ENCODE results near the gene ESYT3. TPM values are rescaled to one million over a fixed set of nuclear protein-coding genes. Genes with fewer than 3 reads are reported as not detected.

ESYT3 gene
- total RNA-seq, 1 experiment from 2014 or later: 6.4 TPM

GRCh38 chr3:138432576-138433240 lies 1.7 kb upstream of the ESYT3 start:
- CTCF ChIA-PET: no interaction called here
- BruUV-seq (replicated peaks): no TSS peak
- TF ChIP-seq EZH2 (IDR thresholded peaks at IDR 0.05; ENCODE audit: low read depth) (no peak), CTCF (conservative IDR thresholded peaks at IDR 0.05) (no peak)

GRCh38 chr3:138433892-138434275 lies 532 bp upstream of the ESYT3 start:
- DNase-seq: no peak
- Histone ChIP-seq H3K9me3 (ENCODE audit: insufficient read depth, low read depth) (peaks cover 6% of the 10 kb centered on the region; the same call in 1 of the 2 replicates), H2AFZ (0 out of 2 replicates have a peak overlapping the region, but pooled peaks have one; percentile 99), H3K9me2 (ENCODE audit: insufficient read depth) (no peaks in the 10 kb centered on the region), H3F3A (ENCODE audit: insufficient read depth, low read depth) (peaks cover 8% of the 10 kb centered on the region), H4K20me1 (ENCODE audit: insufficient read depth) (no peaks in the 10 kb centered on the region), H3K36me3 (ENCODE audit: low read depth) (no peaks in the 10 kb centered on the region), H3K4me1 (replicated peaks; ENCODE audit: insufficient read depth) (no peaks in the 10 kb centered on the region), H3K4me3 (peak overlapping the region; percentile 77; the same call in 1 of the 2 replicates), H3K27ac (no peak overlapping the region), H3K27me3 (ENCODE audit: insufficient read depth, low read depth) (no peaks in the 10 kb centered on the region), H3K4me2 (peak overlapping the region; percentile 99), H3K79me2 (ENCODE audit: low read depth) (no peaks in the 10 kb centered on the region)
- intact Hi-C loops (cut with micrococcal nuclease; ENCODE audit: unreplicated experiment): loop anchor here (1.0 to 5.0 kb wide), 2 partner anchors 8 to 158 kb away; partner anchors contain the start of gene CEP70
- ChIA-PET CTCF (no interaction called here), POLR2A (ENCODE audit: unreplicated experiment) (interaction anchor here (0.6 kb wide), 1 partner anchor 64 kb away, joined by 6 read pairs; no protein-coding TSS in a partner anchor)
- TF ChIP-seq EZH2 (IDR thresholded peaks at IDR 0.05; ENCODE audit: low read depth) (no peak), CTCF (conservative IDR thresholded peaks at IDR 0.05) (no peak)
- no TSS peak for BruUV-seq (replicated peaks)

More at GRCh38 chr3:138432576-138433240, 1.7 kb upstream of the ESYT3 start:
- Histone ChIP-seq H3K9me2 (ENCODE audit: insufficient read depth) (no peaks in the 10 kb centered on the region), H3K27me3 (ENCODE audit: insufficient read depth, low read depth) (no peaks in the 10 kb centered on the region), H2AFZ (no peak overlapping the region), H3K9me3 (ENCODE audit: insufficient read depth, low read depth) (peaks cover 6% of the 10 kb centered on the region; the same call in 1 of the 2 replicates), H3K27ac (no peak overlapping the region), H3K79me2 (ENCODE audit: low read depth) (no peaks in the 10 kb centered on the region), H3F3A (ENCODE audit: insufficient read depth, low read depth) (peaks cover 8% of the 10 kb centered on the region), H3K36me3 (ENCODE audit: low read depth) (no peaks in the 10 kb centered on the region), H3K4me2 (no peak overlapping the region), H3K4me1 (replicated peaks; ENCODE audit: insufficient read depth) (no peaks in the 10 kb centered on the region), H3K4me3 (no peak overlapping the region), H4K20me1 (ENCODE audit: insufficient read depth) (no peaks in the 10 kb centered on the region)
- intact Hi-C loops (cut with micrococcal nuclease; ENCODE audit: unreplicated experiment): loop anchor here (5.0 kb wide), 1 partner anchor 160 kb away; the partner anchor contains the start of gene CEP70
- no peak for DNase-seq
- POLR2A ChIA-PET (ENCODE audit: unreplicated experiment): no interaction called here

DNA sequence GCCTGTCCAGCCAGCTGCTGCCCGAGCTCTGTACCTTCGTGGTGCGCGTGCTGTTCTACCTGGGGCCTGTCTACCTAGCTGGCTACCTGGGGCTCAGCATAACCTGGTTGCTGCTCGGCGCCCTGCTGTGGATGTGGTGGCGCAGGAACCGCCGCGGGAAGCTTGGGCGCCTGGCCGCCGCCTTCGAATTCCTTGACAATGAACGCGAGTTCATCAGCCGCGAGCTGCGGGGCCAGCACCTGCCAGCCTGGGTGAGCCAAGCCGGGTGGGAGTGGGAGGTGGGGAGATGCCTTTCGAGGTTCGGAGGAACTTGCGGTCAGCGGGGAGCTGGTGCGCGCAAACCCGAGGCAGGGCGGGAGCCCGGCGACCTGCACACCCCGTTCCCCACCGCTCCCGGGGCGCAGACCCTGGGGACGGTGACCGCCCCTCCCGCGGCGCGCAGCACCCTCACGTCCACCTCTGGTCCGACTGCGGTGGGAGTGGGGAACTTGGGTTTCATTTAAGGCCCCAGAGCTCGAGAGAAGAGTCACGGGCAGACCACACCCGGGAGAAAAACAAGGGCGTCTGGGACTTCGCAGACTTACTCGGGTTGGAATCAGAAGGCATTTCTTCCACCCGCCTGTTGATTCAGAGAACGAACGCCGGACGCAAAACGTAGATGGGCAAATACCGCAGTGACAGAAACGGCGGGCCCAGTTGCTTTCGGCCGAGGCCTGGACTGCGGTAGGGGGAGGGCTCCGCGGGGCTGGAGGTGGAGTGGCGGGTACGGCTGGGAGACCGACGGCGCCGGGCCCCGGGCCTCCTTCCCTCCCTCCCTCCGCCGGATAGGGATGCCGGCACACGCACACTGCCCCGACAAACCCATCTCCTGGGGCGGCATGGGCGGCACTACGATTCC lies 708 bp downstream of the ESYT3 start:
- H3K4me1 ChIP-seq (replicated peaks; ENCODE audit: insufficient read depth): no peaks in the 10 kb centered on the region
- H3K79me2 ChIP-seq (ENCODE audit: low read depth): no peaks in the 10 kb centered on the region
- ChIA-PET POLR2A (ENCODE audit: unreplicated experiment) (interaction anchor here (0.5 to 0.6 kb wide), 3 partner anchors 99 to 260 kb away, joined by 3 to 4 read pairs (median 3); partner anchors contain the start of gene DBR1), CTCF (interaction anchor here (1.0 kb wide), 1 partner anchor 488 kb away, joined by 3 read pairs; no protein-coding TSS in a partner anchor)
- peaks cover 8% of the 10 kb centered on the region for H3F3A ChIP-seq (ENCODE audit: insufficient read depth, low read depth)
- TF ChIP-seq EZH2 (IDR thresholded peaks at IDR 0.05; ENCODE audit: low read depth) (no peak), CTCF (conservative IDR thresholded peaks at IDR 0.05) (no peak)
- no peaks in the 10 kb centered on the region for H4K20me1 ChIP-seq (ENCODE audit: insufficient read depth)
- TSS peak; percentile 32 for BruUV-seq (replicated peaks)
- peak overlapping the region; percentile 99 for H2AFZ ChIP-seq
- no peaks in the 10 kb centered on the region for H3K9me2 ChIP-seq (ENCODE audit: insufficient read depth)
- intact Hi-C loops (cut with micrococcal nuclease; ENCODE audit: unreplicated experiment): loop anchor here (1.0 to 5.0 kb wide), 2 partner anchors 7 to 157 kb away; partner anchors contain the start of gene CEP70
- peak overlapping the region; percentile 77 for H3K4me3 ChIP-seq
- H3K27ac ChIP-seq: no peak overlapping the region
- peaks cover 6% of the 10 kb centered on the region; the same call in 1 of the 2 replicates for H3K9me3 ChIP-seq (ENCODE audit: insufficient read depth, low read depth)
- H3K36me3 ChIP-seq (ENCODE audit: low read depth): no peaks in the 10 kb centered on the region
- H3K27me3 ChIP-seq (ENCODE audit: insufficient read depth, low read depth): no peaks in the 10 kb centered on the region
- peak overlapping the region; percentile 99 for H3K4me2 ChIP-seq
- peak; percentile 19 to 39 for DNase-seq

Data from PC-9 (cell line).